Endometrial microvascular endothelial cells (primary cell): ENCODE results near the gene MYL6. TPM values are rescaled to one million over a fixed set of nuclear protein-coding genes. Genes with fewer than 3 reads are reported as not detected.

Source experiments
- in situ Hi-C: cut with HindIII; loops from 2 replicates; pipeline ENCODE4 v1.10.0; 2017; ENCODE audit warnings: low sequenced_read_pairs, low pct_unique_long_range_greater_than_20kb; ENCODE audit errors: inconsistent ontology term
- total RNA-seq: library from RNA; depleted of rRNA; stranded (reverse); fragments of >200 nt; gene quantifications from one replicate; pipeline ENCODE4 v1.2.3, GENCODE V29; 2015; ENCODE audit errors: inconsistent ontology term

Gene MYL6
- total RNA-seq, 1 donor from 2014 or later = 2,953 TPM

- in situ Hi-C loops = no loop called here
Measured at GRCh38 chr12:56208006-56208405, 49.8 kb downstream of the MYL6 start.

Other genes starting within 250 kb of the MYL6 start
- gene PYM1, start 230.5 kb upstream of the MYL6 start, total RNA-seq = 29.1 TPM
- gene DGKA, start 227.2 kb upstream of the MYL6 start, total RNA-seq = 82.4 TPM
- not detected for gene PMEL, start 192.3 kb upstream of the MYL6 start, total RNA-seq
- gene CDK2, start 191.5 kb upstream of the MYL6 start, total RNA-seq = 61.3 TPM
- 53.3 TPM for gene RAB5B, start 184.3 kb upstream of the MYL6 start, total RNA-seq
- gene SUOX, start 161.1 kb upstream of the MYL6 start, total RNA-seq = 22.4 TPM
- 1.0 TPM for gene IKZF4, start 137.3 kb upstream of the MYL6 start, total RNA-seq
- gene RPS26, start 116.4 kb upstream of the MYL6 start, total RNA-seq = 1,767 TPM
- gene ERBB3, start 78.2 kb upstream of the MYL6 start, total RNA-seq = not detected
- 226 TPM for gene PA2G4, start 53.8 kb upstream of the MYL6 start, total RNA-seq
- gene RPL41, start 41.7 kb upstream of the MYL6 start, total RNA-seq = 2,640 TPM
- gene ZC3H10, start 40.1 kb upstream of the MYL6 start, total RNA-seq = 3.0 TPM
- 193 TPM for gene ESYT1, start 30.1 kb upstream of the MYL6 start, total RNA-seq
- 121 TPM for gene MYL6B, start 5.8 kb upstream of the MYL6 start, total RNA-seq
- 43.6 TPM for gene SMARCC2, start 31.1 kb downstream of the MYL6 start, total RNA-seq
- gene RNF41, start 63.6 kb downstream of the MYL6 start, total RNA-seq = 57.4 TPM
- gene NABP2, start 66.0 kb downstream of the MYL6 start, total RNA-seq = 60.3 TPM
- 3.7 TPM for gene SLC39A5, start 71.7 kb downstream of the MYL6 start, total RNA-seq
- 20.3 TPM for gene ANKRD52, start 100.0 kb downstream of the MYL6 start, total RNA-seq
- 10.8 TPM for gene COQ10A, start 108.6 kb downstream of the MYL6 start, total RNA-seq
- gene CS, start 142.0 kb downstream of the MYL6 start, total RNA-seq = 257 TPM
- gene CNPY2, start 157.6 kb downstream of the MYL6 start, total RNA-seq = 105 TPM
- gene PAN2, start 175.6 kb downstream of the MYL6 start, total RNA-seq = 5.0 TPM
- gene IL23A, start 180.5 kb downstream of the MYL6 start, total RNA-seq = not detected
- gene STAT2, start 201.7 kb downstream of the MYL6 start, total RNA-seq = 66.7 TPM
- gene APOF, start 204.5 kb downstream of the MYL6 start, total RNA-seq = not detected